SK-N-MC (cell line): ENCODE results near the gene CD300LG.
"Not testable (repeated sequence)": the region's sequence is repeated elsewhere in the genome, so short reads cannot be mapped to it uniquely, and the experiment has no call there.

Experiments
- DNase-seq: peaks from one replicate; pipeline ENCODE4 v3.0.0-alpha.2; 2011; ENCODE audit warnings: low read depth, low spot score
- H3K27ac ChIP-seq: fragments of 200-600 bp; sonication (generic); 2 replicates; pipeline ENCODE4 v1.5.1; 2016; ENCODE audit warnings: mixed run types
- H3K36me3 ChIP-seq: fragments of 200-600 bp; sonication (generic); 2 replicates; pipeline ENCODE4 v1.6.1; 2017; ENCODE audit warnings: antibody characterized with exemption, low read length, mixed read lengths; ENCODE audit not compliant: insufficient read depth
- H3K4me3 ChIP-seq: fragments of 200-600 bp; sonication (generic); 2 replicates; pipeline ENCODE4 v1.5.1; 2016
- H3K9ac ChIP-seq: fragments of 200-600 bp; sonication (generic); 2 replicates; pipeline ENCODE4 v1.8.0; 2017; ENCODE audit warnings: mixed run types, mixed read lengths; ENCODE audit not compliant: insufficient read length
- H3K9me3 ChIP-seq: fragments of 200-600 bp; sonication (generic); 2 replicates; pipeline ENCODE4 v1.6.1; 2017; ENCODE audit warnings: low read depth, mild to moderate bottlenecking, antibody characterized with exemption, low read length, moderate library complexity, mixed read lengths
- EZH2 ChIP-seq: fragments of 200-600 bp; sonication (generic); IDR thresholded peaks from one replicate; pipeline ENCODE4 v1.6.1; 2017; ENCODE audit warnings: antibody characterized with exemption
- FOXP2 ChIP-seq: optimal IDR thresholded peaks from 2 replicates; pipeline ENCODE3; 2011; ENCODE audit warnings: mild to moderate bottlenecking, moderate library complexity; ENCODE audit not compliant: insufficient read depth; ENCODE audit errors: extremely low read length, control extremely low read depth
- POLR2AphosphoS5 ChIP-seq: IDR thresholded peaks from 2 replicates; pipeline ENCODE4 v1.6.1; 2012; ENCODE audit warnings: mild to moderate bottlenecking, low read depth, low read length, borderline replicate concordance

The CD300LG gene

DNA sequence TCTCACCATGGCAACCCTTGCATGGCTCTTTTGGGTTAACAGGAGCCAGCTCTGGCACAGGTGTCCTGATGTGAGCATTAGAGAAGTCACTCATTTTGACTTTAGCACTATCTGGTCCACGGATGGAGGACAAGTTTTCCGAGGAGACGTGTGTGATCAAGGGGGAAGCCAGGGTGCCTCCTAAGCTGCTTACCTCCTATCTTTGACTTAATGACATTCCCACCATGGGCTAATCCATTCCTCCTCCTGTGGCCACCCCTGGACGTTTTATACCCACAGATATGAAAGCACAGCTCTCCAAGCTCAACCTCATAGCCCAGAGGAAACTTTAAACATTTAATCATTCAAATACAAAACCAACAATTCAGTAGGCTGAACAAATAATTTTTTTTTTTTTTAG is 41.6 kb downstream of the CD300LG start:
- no peaks in the 10 kb centered on the region for H3K9me3 ChIP-seq
- H3K27ac ChIP-seq, result no peak overlapping the region
- H3K9ac ChIP-seq, result no peak overlapping the region
- TF ChIP-seq POLR2AphosphoS5 (no peak), EZH2 (no peak)
- H3K36me3 ChIP-seq, result no peaks in the 10 kb centered on the region
- no peak for DNase-seq
- no peak overlapping the region for H3K4me3 ChIP-seq

DNA sequence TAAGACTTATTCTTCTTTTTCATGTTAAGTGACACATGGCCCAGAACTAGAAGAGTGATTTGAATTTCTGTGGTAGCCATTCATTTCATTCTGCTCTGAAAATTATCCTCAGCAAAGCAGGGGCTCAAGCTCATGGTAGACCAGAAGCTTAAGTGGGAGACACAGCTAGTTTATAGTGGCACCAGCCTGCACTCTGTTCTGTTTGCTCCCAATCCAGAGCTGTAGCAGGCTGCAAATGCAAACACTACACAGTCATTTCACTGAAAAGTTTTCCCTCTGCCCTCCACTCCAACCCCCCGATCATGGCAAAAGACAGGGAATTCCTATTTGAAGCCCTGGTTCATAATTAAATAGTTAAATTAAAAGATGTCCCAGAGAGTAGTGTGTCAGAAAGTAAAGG is 43.3 kb downstream of the CD300LG start:
- Histone ChIP-seq H3K4me3 (no peak overlapping the region), H3K36me3 (no peaks in the 10 kb centered on the region), H3K9ac (no peak overlapping the region), H3K9me3 (no peaks in the 10 kb centered on the region), H3K27ac (no peak overlapping the region)
- DNase-seq, result no peak
- TF ChIP-seq EZH2 (no peak), FOXP2 (no peak), POLR2AphosphoS5 (no peak)

DNA sequence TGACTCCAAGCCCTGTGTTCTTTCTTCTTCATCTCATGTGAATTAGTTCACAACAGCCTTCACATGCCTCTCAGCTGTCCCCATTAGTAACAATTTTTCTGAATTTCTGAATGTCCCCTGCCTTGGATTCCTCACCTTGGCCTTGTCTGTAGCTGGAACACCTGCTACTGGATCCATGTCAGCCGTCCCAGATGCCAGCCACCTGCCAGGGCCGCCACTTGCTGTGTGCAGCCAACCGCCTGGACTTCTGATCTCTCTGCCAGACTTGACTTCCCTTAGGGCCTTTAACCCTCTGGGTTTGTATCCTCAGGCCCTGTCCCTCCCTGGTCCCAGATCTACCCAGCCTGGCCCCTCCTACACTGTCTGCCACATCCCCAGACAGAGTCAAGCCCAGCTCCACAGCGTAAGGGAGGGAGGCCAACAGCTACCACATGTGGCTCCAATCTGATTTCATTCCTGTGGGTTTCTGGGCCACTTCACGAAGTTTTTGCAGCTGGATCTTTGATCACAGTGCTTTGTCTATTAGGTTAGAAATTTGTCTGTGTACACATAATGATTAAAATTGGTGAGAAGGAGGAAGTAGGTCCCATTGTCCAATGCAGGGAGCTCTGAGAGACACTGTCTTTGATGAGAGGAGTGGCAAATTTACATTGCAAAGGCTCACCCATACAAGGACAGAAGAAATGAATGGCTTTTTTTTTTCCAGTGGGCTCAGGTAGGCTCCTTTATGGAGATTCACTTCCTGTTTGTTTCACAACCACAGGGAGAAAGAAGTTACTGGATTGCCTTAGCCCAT is 45.1 kb downstream of the CD300LG start:
- no peak overlapping the region; the same call in 1 of the 2 replicates for H3K27ac ChIP-seq
- TF ChIP-seq EZH2, result no peak
- TF ChIP-seq POLR2AphosphoS5, result no peak
- no peak for TF ChIP-seq FOXP2
- no peaks in the 10 kb centered on the region for H3K9me3 ChIP-seq
- no peak overlapping the region for H3K4me3 ChIP-seq
- H3K36me3 ChIP-seq, result no peaks in the 10 kb centered on the region
- no peak overlapping the region for H3K9ac ChIP-seq
- no peak for DNase-seq

DNA sequence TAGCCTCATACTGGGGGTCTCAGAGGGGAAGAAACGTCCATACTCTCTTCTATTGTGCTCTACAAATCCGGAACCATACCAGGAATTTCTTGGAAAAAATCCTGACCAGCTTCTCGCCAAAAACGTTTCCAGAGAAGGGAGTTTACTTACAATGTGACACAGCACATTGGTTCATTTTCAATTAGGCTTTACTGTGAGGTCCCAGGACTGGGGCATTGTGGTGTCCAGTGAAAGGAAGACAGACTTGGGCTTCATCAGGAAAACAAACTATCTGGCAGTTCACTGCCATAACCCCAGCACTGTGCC is 45.6 kb downstream of the CD300LG start:
- no peak overlapping the region for H3K9ac ChIP-seq
- no peak overlapping the region for H3K4me3 ChIP-seq
- no peak overlapping the region for H3K27ac ChIP-seq
- TF ChIP-seq EZH2 (no peak), FOXP2 (no peak), POLR2AphosphoS5 (no peak)
- DNase-seq, result no peak
- H3K9me3 ChIP-seq, result no peaks in the 10 kb centered on the region
- no peaks in the 10 kb centered on the region for H3K36me3 ChIP-seq

DNA sequence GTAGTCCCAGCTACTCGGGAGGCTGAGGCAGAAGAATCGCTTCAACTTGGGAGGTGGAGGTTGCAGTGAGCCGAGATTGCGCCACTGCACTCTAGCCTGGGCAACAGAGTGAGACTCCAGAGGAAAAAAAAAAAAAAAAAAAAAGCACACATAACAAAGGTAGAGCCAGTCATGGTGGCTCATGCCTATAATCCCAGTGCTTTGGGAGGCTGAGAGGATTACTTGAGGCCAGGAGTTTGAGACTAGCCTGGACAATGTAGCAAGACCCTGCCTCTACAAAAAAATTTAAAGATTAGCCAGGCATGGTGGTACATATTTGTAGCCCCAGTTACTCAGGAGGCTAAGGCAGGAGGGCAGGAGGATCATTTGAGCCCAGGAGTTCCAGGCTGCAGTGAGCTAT is 47.5 kb downstream of the CD300LG start:
- not testable (repeated sequence) for H3K9ac ChIP-seq, H3K9me3 ChIP-seq, H3K36me3 ChIP-seq, DNase-seq, H3K4me3 ChIP-seq, H3K27ac ChIP-seq

DNA sequence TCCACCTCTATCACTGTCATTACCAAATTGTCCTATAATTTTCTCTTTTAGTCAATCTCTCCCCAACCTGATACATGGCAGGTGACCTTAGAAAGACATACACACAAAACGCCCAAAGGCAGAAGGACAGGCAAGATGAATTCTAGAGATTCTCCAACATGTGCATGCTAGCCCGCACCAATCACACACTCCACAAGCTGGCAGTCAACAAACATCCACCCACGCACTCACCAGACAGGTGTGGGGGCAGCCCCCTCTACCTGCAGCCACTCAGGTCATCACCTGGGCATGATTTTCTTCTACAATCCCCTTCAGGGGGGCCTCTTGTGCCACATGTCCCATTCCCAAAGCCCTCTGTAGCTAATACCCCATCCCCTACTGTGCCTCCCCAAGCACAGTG is 50.9 kb downstream of the CD300LG start:
- Histone ChIP-seq H3K9ac (no peak overlapping the region), H3K27ac (no peak overlapping the region), H3K9me3 (no peaks in the 10 kb centered on the region), H3K36me3 (no peaks in the 10 kb centered on the region), H3K4me3 (no peak overlapping the region)
- DNase-seq, result no peak
- TF ChIP-seq FOXP2, result no peak
- no peak for TF ChIP-seq POLR2AphosphoS5
- no peak for TF ChIP-seq EZH2

DNA sequence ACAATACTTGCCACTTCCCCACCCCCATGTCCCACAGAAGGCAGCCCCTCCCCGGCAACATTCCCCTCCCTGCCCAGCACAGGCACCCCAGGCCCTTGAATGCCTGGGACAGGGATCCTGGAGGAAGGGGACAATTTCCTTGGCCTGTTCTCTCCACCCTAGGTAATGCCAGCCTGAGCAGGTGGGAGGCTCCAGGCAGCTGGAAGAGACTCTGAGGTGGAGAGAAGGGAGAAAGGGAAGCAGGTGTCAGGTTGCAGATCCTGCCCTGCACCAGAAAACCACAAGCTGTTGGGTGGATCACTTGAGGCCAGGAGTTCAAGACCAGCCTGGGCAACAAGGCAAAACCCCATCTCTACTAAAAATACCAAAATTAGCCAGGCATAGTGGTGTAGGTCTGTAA is 51.5 kb downstream of the CD300LG start:
- Histone ChIP-seq H3K27ac (no peak overlapping the region), H3K9ac (no peak overlapping the region), H3K4me3 (no peak overlapping the region), H3K9me3 (no peaks in the 10 kb centered on the region), H3K36me3 (no peaks in the 10 kb centered on the region)
- DNase-seq, result no peak
- no peak for TF ChIP-seq POLR2AphosphoS5
- TF ChIP-seq EZH2, result no peak
- TF ChIP-seq FOXP2, result no peak

DNA sequence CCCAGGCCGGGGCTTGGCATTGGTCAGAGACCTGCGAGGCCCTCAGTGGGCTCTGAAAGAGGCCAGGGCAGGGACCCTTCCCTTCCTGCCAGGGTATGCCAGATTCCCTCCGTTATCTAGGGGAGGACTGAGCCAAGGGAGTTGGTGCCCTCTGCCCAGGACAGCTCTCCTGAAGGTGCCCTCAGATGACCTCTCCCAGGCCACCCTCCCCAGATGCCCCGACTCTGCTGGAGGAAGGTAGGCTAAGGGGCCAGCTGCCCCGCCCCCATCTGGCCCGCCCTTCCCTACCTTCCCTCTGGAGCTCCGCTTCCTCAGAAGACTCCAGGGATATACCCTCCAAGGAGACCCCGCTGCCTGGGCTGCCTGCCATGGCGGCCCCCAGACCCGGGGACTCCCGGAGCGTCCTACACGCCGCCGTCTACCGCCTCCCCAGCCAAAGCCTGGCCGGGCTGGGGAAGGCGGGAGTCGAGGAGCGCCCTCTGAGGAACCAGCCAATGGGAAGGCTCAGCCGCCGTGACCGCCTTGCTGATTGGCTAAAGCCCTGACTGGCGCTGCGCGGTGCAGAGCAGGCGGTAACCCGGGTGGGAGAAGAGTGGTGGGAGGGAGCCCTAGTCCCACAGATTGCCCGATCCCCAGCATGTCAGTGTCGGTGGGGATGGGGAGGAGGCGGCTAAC is 53.3 kb downstream of the CD300LG start:
- Histone ChIP-seq H3K9me3 (no peaks in the 10 kb centered on the region), H3K36me3 (no peaks in the 10 kb centered on the region), H3K9ac (peak overlapping the region; percentile 66), H3K4me3 (peak overlapping the region; percentile 86), H3K27ac (no peak overlapping the region)
- DNase-seq, result no peak
- TF ChIP-seq FOXP2 (no peak), POLR2AphosphoS5 (peak; percentile 47; the same call in 1 of the 2 replicates)
